Activated CD4-positive, alpha-beta T cell treated with anti-CD3 and anti-CD28 coated beads, Interleukin-2, amount 50 U/mL, for 16 hours (primary cell): Measurements from ENCODE around the gene ZNF385D.

Source experiments
- DNase-seq: peaks from one replicate; pipeline ENCODE4 v3.0.0-alpha.2; 2020

Gene ZNF385D, protein sequence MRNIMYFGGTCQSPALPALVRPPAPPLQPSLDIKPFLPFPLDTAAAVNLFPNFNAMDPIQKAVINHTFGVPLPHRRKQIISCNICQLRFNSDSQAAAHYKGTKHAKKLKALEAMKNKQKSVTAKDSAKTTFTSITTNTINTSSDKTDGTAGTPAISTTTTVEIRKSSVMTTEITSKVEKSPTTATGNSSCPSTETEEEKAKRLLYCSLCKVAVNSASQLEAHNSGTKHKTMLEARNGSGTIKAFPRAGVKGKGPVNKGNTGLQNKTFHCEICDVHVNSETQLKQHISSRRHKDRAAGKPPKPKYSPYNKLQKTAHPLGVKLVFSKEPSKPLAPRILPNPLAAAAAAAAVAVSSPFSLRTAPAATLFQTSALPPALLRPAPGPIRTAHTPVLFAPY

DNA sequence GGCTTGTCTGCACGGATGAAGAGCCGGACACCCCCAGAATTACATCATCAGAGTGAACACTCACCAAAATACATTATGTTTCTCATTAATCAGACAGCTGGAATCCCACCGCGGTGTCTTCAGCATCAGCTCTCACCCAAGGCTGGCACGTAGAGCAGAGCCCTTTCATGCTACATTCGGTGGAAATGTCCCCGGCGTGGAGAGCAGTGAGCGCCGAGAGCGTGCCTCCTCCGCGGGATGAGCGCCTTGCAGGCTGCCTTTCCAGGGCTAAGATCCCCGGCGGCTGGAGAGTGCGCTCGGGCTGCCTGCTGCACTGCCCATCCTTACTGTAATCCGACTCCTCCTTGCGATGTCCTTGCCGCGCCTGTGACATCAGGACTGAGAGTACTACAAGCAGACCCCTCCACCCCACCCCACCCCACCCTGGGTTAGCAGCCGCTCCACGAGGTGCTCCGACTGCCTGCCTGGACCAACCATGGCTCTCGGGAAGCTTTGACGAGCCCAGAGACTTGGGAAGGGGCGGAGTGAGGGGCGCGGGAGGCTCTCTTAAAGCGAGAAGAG, at the start of gene ZNF385D:
ZNF385D (minus strand) TSS at position 380 of the 561 bp plus-strand sequence; CDS start at position 86, 294 bp downstream.
- no peak for DNase-seq

DNA sequence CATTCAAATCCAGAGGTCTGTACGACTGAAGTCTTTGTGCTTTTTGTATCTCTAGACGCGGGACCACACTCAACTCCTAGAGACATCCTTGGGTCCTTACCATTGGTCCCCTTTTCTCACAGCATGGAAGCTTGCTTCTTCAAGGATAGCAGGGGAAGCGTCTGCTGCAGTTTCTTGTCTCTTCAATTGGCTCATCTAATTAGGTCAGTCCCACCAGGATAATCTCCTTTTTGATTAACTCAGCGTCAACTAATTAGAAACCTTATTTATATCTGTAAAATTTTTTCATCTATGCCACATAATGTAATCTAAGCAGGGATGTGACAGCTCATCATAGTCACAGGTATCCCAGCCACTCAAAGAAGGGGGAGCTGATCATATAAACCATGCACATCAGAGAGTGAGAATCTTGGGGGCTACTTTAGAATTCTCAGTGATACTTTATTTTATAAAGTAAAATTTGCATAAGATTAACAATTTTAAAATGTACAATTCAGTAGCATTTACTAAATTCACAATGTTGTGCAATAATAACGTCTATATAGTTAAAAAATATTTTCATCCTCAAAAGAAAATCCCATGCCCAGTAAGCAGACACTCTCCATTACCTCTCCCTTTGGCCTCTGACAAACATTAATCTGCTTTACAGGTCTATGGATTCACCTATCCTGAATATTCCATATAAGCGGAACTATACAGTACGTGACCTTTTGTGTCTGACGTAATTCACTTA, 47.5 kb upstream of the ZNF385D start:
- DNase-seq = no peak

DNA sequence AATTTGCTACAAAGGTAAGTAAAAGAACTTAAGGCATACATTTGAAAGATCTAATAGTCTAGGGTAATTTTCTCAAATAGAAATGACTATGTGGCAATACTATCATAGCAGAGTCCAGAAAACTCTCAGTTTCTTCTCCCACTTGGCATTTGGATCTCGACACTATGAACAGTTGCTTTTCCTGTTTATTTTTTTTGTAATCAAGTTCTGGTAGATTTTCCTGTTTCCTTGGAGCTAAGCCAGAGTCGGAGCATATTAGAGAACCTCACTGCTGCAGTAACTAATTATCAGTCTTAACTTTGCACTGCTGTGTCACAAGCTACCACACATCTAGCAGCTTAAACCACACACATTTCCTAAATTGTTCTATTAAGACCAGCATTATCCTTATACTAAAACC, 44.9 kb upstream of the ZNF385D start:
- DNase-seq = no peak

DNA sequence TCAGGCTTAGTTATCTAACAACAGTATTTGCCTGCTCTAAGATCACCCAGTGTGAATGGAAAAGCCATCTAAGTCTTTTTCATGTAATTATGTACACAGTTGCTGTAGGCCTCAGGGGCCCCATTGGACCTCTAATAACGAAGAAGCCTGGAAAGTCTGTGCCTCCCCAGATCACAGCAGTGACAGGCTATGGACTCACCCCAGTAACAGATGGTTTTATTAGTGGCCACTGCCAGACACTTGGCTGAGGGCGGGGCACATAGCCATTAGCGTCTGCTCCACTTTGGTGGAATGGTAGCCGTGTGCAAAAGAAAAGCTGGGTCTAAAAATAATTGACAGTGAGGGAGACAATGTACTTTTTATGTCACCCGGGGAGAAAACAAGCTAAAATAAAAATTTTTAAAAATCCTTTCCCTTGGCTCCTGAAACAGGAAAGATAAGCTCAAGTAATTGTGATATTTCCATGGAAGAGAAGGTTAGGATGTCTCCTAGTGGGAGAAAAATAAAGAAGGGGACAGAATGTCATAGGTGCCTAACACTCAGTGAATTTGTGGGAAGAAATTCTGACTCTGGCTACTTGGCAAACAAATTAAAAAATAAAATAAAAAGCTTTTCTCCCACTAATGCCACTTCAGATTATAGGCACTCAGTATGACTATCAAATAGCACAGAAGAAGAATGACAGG, 44.3 kb upstream of the ZNF385D start:
- no peak for DNase-seq

DNA sequence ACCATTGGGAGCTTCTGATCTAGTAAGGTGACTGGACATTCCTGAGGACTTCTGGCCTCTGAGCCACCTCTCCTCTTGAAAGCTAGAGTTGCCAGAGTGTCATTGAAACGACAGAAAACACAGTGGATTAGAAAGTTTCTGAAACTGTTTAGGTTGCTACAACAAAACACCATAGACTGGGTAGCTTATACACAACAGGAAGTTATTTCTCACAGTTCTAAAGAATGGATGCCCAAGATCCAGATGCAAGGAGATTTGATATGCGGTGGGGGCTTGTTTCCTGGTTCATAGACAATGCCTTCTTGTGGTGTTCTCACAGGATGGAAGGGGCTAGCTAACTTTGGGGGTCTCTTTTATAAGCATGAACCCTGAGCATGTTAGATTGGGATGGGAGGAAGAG, 43.3 kb upstream of the ZNF385D start:
- DNase-seq = no peak

DNA sequence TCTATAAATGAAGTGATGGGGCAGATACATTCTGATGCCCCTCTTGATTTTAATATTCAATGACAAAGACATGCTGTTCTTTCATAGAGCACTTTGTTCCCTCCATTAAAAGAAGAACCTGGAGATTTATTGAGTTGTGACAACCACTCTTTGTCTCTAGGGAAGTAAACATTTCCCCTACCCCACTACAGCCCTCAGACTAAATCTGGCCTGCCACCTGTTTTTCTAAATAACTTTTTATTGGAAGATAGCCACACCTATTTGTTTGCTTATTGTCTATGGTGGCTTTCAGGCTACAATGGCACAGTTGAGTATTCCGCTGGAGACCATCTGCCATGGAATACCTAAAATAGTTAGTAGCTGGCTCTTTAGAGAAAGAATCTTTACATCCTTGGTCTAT, 41.2 kb upstream of the ZNF385D start:
- no peak for DNase-seq

DNA sequence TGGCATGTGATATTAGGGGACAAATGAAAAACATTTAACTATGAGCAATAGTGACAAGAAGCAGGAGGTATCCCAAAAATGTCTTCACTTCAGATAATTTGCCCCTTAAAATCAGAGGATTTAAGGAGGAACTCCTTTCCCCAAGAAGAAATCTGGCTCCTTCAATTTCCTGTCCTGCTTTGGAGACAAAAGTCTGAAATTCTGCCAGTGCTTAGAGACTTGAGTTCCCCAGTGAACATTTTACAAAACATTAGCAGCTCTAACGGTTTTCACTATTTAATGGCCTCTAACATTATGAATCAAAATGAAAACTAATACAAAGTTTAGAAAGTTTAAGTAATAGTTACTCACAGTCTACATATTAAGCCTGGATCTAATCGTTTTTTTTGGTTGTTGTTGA, 40.3 kb upstream of the ZNF385D start:
- no peak for DNase-seq

DNA sequence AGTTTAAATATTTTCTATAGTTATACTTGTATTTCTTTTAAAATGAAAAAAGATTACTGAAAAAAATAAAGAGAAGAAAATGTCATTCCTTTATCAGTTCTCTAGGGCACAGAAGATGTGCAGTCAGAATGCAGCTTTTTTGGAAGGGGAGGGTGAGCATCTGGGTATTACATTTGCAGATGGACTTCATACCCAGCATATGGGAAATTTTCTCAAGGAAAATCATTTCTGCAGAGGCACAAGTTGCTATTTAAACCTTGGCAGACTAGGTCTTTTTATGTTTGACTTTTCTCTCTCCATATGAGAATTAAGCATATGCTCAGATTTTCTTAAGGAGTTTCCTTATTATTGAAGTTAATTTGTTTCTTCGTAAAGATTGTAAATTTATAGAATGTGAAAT, 39.5 kb upstream of the ZNF385D start:
- no peak for DNase-seq

DNA sequence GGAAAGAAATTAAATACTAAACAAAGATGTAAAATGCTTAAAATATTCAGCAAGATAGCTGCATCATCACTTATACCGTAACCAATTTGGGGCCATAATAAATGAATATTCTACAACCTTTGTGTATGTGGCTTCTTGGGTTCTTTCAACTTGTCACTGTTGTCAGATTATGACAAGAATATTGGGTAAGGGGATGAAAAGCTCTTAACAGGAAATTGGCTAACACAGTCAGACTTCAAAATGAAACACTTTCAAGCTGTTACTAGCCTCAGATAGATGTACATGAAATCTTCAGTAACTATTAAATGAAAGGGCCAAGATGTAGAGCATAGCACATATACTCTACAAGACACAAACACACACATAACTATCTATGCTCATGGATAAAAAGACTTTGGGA, 38.7 kb upstream of the ZNF385D start:
- DNase-seq = no peak

DNA sequence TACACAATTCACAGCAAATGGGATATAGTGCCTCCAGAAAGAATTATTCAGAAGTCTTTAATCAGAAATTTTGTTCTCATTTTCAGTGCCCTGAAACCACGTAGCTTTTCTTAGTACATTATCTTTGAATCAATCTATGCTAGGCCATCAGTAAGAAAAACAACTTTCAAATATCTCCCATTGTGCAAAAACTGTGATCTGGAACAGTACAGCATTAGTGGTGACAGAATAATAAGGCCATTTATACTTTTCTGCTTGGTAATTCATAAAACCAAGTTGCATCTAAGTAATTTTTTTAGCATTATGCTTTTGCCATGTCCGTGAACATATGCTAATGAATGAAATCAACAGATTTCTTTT, 35.4 kb upstream of the ZNF385D start:
- DNase-seq = no peak

DNA sequence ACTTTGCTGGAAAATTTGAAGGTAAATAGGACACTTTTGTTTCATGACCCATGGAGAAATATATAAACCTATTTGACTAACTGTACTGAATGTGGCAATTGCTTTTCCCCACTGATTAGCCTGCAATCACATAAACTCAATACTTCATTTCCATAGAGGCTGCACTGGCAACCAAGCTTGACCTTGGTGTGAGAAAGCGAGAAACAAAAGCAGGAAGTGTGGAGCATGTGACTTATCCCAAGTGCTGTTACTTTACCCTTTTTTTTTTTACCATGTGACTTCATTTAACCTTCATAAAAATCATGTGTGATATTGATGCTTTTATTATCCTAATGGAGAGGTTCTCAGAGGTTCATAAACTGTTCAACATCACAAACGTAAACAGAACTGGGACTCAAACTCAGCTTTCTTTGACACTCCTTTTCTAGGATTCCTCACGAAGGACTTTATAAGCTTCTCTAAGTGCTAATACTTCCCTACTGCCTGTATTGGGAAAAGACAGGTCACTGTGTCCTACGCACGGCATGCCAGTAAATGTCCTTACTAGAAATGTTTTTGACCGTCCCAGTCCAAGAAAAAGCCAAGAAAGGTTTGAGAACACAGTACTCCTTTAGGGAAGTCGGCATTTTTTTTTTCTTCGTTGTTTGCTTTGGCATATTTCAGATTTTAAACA, 34.9 kb upstream of the ZNF385D start:
- DNase-seq = no peak

DNA sequence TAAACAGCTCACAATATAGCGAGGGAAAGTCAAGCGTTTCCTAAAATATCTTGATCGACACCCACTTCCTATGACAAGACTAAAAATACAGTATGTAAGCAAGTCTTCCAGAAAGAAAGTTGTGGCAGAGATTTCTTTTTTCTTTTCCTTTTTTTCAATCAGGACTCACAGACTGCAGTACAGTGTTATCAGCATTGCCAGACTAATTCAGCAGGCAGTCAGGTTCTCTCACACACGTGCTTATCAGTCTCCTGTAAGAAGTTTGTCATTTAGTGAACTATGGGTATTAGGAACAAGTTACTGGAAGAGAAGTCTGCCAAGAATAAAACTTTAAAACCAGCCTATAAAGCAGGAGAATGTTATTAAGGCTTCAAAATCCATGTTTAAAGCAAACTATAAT, 32.8 kb upstream of the ZNF385D start:
- DNase-seq = no peak

DNA sequence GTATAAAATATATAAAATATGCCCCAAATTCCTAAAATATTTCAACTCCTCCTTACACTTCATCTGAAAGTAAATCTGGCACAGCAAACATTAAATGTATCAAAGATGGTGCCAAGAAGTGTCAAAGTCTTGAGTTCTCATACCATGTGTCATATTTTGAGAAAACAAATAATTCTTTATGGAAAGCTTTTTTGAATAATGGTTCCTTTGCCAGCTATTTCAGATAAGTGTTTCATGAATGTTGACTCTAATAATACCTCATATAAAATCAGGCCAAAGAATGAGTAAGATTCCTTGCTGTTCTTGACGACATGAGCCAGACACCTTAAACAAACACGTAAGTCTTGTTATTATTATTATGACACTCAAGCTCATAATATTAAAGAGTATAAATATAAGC, 30.3 kb upstream of the ZNF385D start:
- DNase-seq = no peak

DNA sequence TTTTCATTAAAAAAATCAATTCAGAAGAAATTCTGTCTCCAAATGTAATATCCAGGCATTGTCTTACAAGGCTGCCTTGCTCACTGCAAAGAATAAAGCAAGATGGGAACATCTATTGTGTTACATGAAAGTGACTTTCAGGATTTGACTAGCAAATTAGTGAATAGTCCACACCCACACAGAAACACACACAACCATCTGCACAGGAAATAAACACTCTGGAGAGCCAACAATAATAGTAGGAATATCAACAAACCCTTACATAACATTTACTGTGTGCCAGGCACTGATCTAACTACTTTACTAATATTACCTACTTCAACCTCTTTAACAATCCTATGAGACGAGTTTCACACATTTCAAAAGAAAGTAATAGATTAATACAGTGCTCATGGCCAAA, 28.9 kb upstream of the ZNF385D start:
- no peak for DNase-seq

DNA sequence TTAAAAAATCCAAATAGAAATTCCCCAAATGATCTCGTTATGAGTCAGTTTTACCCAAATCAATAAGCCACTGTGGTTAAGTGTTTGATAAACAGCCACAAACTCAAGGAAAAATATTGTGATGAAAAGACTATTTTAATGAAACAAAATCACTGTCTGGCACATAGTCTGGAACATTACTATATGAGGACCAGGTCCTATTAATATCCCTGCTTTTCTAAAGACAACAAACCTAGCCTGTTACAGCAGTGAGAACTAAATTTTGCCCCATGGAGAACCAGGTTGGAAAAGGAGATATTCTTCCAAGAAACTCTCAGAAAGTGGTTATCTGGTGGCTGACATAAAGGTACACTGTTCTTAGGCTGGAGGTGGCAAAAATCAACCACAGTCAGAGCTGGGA, 27.7 kb upstream of the ZNF385D start:
- DNase-seq = no peak

DNA sequence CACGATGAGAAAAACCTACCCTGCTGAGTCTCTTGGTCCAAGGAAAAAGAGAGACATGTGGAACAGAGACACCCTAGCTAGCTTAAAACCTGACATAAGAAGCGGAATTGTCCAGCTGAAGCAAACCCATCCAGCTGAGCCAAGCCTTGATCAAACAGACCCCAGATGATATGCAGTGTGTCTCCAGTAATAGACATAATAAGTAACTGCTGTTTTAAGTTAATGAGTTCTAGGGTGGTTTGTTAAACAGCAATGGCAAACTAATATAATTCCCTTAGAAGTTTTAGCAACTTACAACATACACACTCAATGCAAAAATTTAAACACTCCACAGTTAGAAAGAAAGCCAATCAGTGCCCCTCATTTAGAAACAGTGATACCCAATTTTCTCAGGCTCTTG, 26.8 kb upstream of the ZNF385D start:
- DNase-seq = no peak

DNA sequence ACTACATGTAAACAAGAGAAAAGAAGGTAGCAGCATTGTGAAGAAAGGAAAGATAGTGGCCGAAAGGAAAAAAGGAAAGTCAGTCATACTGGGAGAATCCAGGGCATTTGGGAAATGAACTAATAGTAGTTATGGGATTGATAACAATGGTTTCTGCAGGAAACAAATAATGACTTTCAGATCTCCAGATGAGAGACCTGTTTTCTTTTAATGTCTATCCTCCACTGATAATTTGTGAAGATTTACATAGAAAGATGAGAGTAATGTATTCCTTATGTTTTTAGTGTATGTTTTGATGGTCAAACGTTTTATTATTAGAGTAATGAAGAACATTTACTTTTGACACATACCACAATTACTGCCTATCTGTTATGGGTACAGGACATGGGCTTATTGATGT, 15.0 kb upstream of the ZNF385D start:
- no peak for DNase-seq

DNA sequence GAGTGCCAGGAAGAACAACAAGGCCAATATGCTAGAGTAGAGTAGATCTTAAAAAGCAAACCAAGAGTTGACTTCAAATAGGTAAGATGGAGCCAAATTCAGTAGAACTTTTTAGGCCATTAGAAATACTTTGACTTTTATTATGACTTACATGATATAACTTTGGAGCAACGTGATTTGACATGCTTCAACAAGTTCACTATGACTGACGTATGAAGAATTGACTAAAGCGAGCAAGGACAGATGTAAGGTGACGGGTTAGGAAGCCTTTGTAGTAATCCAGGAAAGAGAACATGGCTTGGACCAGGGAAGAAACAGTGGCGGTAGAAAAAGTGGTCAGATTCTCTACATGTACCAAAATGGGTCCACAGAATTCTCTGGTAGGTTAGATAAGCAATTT, 4.9 kb upstream of the ZNF385D start:
- DNase-seq = no peak

DNA sequence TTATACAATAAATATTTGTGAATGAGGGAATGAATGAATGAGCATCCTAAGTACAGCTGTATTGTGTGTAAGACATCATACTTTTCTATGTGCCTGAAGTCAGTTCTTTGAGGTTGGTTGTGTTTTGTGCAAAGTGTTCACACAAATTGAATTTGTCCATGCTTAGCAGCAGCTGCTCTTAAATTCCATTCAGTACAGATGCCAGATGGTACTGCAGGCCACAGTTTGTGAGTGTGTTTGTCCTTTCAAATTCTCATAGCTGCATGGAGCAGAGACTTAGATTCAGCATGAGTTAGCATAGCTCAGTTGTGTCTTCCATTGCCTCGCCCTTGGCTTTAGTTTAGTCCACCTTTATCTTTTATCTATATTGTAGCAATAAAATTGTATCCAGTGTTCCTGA, 3.8 kb upstream of the ZNF385D start:
- DNase-seq = no peak

DNA sequence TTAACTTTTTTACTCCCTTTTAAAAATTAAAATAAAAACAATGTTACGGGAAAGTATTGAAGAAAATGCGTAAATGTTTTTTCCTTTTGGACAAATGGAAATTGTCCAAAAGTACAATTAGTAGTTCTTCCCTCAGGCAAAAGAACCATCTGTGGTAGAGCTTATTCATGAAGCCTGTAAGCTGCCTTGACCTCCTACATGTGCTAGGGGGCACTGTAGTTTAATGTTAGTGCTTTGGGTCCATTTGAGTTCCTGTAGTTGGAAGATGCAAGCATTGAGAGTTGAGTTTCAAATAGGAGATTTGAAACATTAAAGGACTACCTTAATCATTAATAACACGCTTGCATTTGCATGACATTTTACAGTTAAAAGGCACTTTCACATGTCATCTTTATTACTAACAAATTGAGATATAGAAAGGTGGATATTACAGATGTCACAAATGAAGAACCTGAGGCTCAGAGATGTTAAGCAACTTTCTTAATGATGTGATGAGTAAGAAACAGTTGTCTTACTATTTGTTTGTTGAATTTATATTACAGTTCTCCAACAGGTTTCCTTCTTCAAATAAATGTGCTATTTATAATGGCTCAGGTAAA, 1.8 kb upstream of the ZNF385D start:
- DNase-seq = no peak

DNA sequence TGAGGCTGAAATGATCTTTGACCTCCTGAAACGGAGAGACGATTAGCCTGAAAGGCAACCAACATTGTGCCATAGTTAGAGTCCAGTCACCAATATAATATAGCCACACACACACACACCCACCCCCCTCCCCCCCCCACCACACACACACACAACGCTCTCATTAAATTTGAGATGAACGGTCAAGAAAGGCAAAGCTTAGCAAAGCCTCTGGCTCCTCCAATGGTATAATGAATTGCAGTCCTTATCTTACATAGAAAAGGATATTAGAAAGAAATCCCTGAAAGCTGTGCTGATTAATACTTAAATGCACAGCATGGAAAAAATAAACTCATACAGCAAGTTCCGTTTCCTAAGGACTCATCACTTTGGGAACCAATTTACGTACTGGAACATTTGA, 876 bp upstream of the ZNF385D start:
- DNase-seq = no peak

DNA sequence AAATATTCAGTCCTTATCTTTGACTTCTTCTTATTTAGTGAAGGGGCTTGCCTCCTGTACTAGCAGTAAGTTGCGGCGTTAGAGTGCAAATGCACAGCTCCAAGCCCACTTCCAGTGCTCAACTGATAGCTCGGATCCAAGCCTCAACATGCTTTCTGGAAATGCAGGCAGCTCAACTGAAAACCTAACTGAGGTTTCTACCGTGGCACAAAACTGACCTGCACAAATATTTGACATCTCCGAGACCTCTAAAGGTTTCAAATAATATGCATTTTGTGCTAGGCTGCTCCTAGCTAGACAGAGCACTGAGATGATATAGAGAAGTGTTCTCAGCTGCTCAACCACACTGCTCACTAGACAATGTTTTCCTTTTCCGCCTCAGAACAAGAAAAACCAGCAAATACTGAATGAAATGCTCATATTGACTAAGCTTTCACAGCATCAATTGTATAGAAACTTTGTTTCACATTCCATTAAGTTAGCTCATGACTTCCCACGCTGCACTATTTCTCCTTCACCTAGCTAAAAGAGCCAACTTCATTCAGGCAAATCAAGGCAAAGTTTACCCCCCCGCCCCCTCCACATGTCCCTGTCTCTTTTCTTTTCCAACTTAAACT, 822 bp downstream of the ZNF385D start:
- no peak for DNase-seq
